ENCODE results near the gene WDR20.
"Not testable (repeated sequence)": the region's sequence is repeated elsewhere in the genome, so short reads cannot be mapped to it uniquely, and the experiment has no call there.

Gene WDR20

GRCh38 chr14:102172021-102172272 is 32.2 kb downstream of the WDR20 start:
- DNase-seq, result not testable (repeated sequence)

GRCh38 chr14:102172721-102173120 is 33.0 kb downstream of the WDR20 start:
- not testable (repeated sequence) for DNase-seq

- no peak for DNase-seq
Measured at GRCh38 chr14:102177161-102177560, 37.5 kb downstream of the WDR20 start.

GRCh38 chr14:102178806-102179205 is 39.1 kb downstream of the WDR20 start:
- no peak for DNase-seq

GRCh38 chr14:102180248-102180998 is 40.7 kb downstream of the WDR20 start:
- no peak for DNase-seq

GRCh38 chr14:102181187-102181586 is 41.5 kb downstream of the WDR20 start:
- DNase-seq, result no peak

- no peak for DNase-seq
Measured at GRCh38 chr14:102182190-102182589, 42.5 kb downstream of the WDR20 start.

GRCh38 chr14:102182936-102183619 is 43.4 kb downstream of the WDR20 start:
- DNase-seq, result no peak

- DNase-seq, result no peak
Measured at GRCh38 chr14:102183886-102184285, 44.2 kb downstream of the WDR20 start.

GRCh38 chr14:102184316-102185035 is 44.8 kb downstream of the WDR20 start:
- no peak for DNase-seq

- peak; percentile 34 for DNase-seq
Measured at GRCh38 chr14:102185360-102185759, 45.7 kb downstream of the WDR20 start.

GRCh38 chr14:102187044-102187443 is 47.3 kb downstream of the WDR20 start:
- no peak for DNase-seq

- no peak for DNase-seq
Measured at GRCh38 chr14:102187568-102188001, 47.9 kb downstream of the WDR20 start.

GRCh38 chr14:102188187-102188586 is 48.5 kb downstream of the WDR20 start:
- DNase-seq, result no peak

- no peak for DNase-seq
Measured at GRCh38 chr14:102189874-102190273, 50.2 kb downstream of the WDR20 start.

- DNase-seq, result no peak
Measured at GRCh38 chr14:102192840-102193502, 53.3 kb downstream of the WDR20 start.

GRCh38 chr14:102194856-102195255 is 55.2 kb downstream of the WDR20 start:
- no peak for DNase-seq

GRCh38 chr14:102195446-102195845 is 55.7 kb downstream of the WDR20 start:
- no peak for DNase-seq

- DNase-seq, result no peak
Measured at GRCh38 chr14:102196039-102196901, 56.6 kb downstream of the WDR20 start.

GRCh38 chr14:102196902-102197230 is 57.2 kb downstream of the WDR20 start:
- no peak for DNase-seq

GRCh38 chr14:102197317-102197853 is 57.7 kb downstream of the WDR20 start:
- DNase-seq, result no peak

- DNase-seq, result no peak
Measured at GRCh38 chr14:102200690-102201352, 61.1 kb downstream of the WDR20 start.

Data from DMS153 (cell line).